HEK293 (cell line): ENCODE results near the gene METRNL.

Experiments used
- CTCF ChIA-PET: fragments of 350-600 bp; formaldehyde crosslinking; extraction: SDS; loops from one replicate; lab custom pipeline; 2021; ENCODE audit warnings: antibody characterized with exemption; lab: Yijun Ruan, JAX
- POLR2A ChIA-PET: fragments of 300-600 bp; formaldehyde crosslinking; extraction: SDS; loops from one replicate; lab custom pipeline; 2020; ENCODE audit warnings: antibody characterized with exemption, inconsistent platforms; lab: Yijun Ruan, JAX
- H3K27ac ChIP-seq: fragments of 200-500 bp; sonication (Bioruptor generic); 2 replicates; pipeline ENCODE4 v1.5.1; 2014; ENCODE audit warnings: low read depth, low read length, control low read depth, inconsistent platforms; ENCODE audit errors: extremely low read depth
- H3K36me3 ChIP-seq, 2 experiments: fragments of 200-500 bp in 1 of 2; sonication (Bioruptor generic) in 1 of 2; 1 replicate in 1 of 2; 2 replicates in 1 of 2; pipeline ENCODE4 v1.5.1; 2014 to 2017; ENCODE audit warnings: inconsistent platforms in 2 of 2, low read length in 2 of 2; ENCODE audit not compliant: control insufficient read depth in 2 of 2, insufficient read depth in 1 of 2
- H3K4me1 ChIP-seq: fragments of 200-500 bp; sonication (Bioruptor generic); 2 replicates; pipeline ENCODE4 v1.5.1; 2014; ENCODE audit warnings: mild to moderate bottlenecking, low read length, inconsistent platforms; ENCODE audit not compliant: control insufficient read depth, insufficient read depth
- H3K4me3 ChIP-seq: 2 replicates; pipeline ENCODE4 v1.5.1; 2011; ENCODE audit warnings: low read depth, mild to moderate bottlenecking, control low read depth, low read length, moderate library complexity
- H3K9me3 ChIP-seq: fragments of 200-500 bp; sonication (Bioruptor generic); 2 replicates; pipeline ENCODE4 v1.5.1; 2014; ENCODE audit warnings: low read depth, low read length, inconsistent platforms; ENCODE audit not compliant: control insufficient read depth, insufficient read depth
- KLF8 ChIP-seq: fragments of 450-650 bp; formaldehyde crosslinking; IDR thresholded peaks from 2 replicates; pipeline ENCODE4 v1.5.1; 2016; ENCODE audit warnings: missing biosample characterization, missing genetic modification characterization
- RBAK ChIP-seq: fragments of 450-650 bp; formaldehyde crosslinking; IDR thresholded peaks from 2 replicates; pipeline ENCODE4 v1.5.1; 2016; ENCODE audit warnings: missing biosample characterization, missing genetic modification characterization
- ZBTB17 ChIP-seq: fragments of 450-650 bp; formaldehyde crosslinking; IDR thresholded peaks from 2 replicates; pipeline ENCODE4 v1.5.1; 2016; ENCODE audit warnings: missing biosample characterization, missing genetic modification characterization
- ZNF223 ChIP-seq: fragments of 450-650 bp; formaldehyde crosslinking; IDR thresholded peaks from 2 replicates; pipeline ENCODE4 v1.5.1; 2016; ENCODE audit warnings: missing biosample characterization, missing genetic modification characterization
- ZNF747 ChIP-seq: fragments of 450-650 bp; formaldehyde crosslinking; IDR thresholded peaks from 2 replicates; pipeline ENCODE4 v1.5.1; 2016; ENCODE audit warnings: missing biosample characterization, missing genetic modification characterization
- TF ChIP-seq, protein P1 (sequence below): fragments of 450-650 bp; formaldehyde crosslinking; IDR thresholded peaks from 2 replicates; pipeline ENCODE4 v1.5.1; 2016; ENCODE audit warnings: missing biosample characterization, missing genetic modification characterization
- TF ChIP-seq, protein P2 (sequence below): fragments of 450-650 bp; formaldehyde crosslinking; IDR thresholded peaks from 2 replicates; pipeline ENCODE4 v1.5.1; 2016; ENCODE audit warnings: missing biosample characterization, missing genetic modification characterization, low read depth
- TF ChIP-seq, protein P3 (sequence below): fragments of 450-650 bp; formaldehyde crosslinking; IDR thresholded peaks from 2 replicates; pipeline ENCODE4 v1.5.1; 2016; ENCODE audit warnings: missing biosample characterization, missing genetic modification characterization
- TF ChIP-seq, protein P4 (sequence below): fragments of 450-650 bp; formaldehyde crosslinking; IDR thresholded peaks from 2 replicates; pipeline ENCODE4 v1.5.1; 2016; ENCODE audit warnings: missing biosample characterization, missing genetic modification characterization
- TF ChIP-seq, protein P5 (sequence below): fragments of 450-650 bp; formaldehyde crosslinking; IDR thresholded peaks from 2 replicates; pipeline ENCODE4 v1.5.1; 2016; ENCODE audit warnings: missing biosample characterization, missing genetic modification characterization
- TF ChIP-seq, protein P6 (sequence below): fragments of 450-650 bp; formaldehyde crosslinking; IDR thresholded peaks from 2 replicates; pipeline ENCODE4 v1.5.1; 2017; ENCODE audit warnings: missing biosample characterization, missing genetic modification characterization
- TF ChIP-seq, protein P7 (sequence below): fragments of 450-650 bp; IDR thresholded peaks from 2 replicates; pipeline ENCODE4 v1.5.1; 2018; ENCODE audit warnings: missing biosample characterization, mild to moderate bottlenecking, missing genetic modification characterization

The METRNL gene

DNA sequence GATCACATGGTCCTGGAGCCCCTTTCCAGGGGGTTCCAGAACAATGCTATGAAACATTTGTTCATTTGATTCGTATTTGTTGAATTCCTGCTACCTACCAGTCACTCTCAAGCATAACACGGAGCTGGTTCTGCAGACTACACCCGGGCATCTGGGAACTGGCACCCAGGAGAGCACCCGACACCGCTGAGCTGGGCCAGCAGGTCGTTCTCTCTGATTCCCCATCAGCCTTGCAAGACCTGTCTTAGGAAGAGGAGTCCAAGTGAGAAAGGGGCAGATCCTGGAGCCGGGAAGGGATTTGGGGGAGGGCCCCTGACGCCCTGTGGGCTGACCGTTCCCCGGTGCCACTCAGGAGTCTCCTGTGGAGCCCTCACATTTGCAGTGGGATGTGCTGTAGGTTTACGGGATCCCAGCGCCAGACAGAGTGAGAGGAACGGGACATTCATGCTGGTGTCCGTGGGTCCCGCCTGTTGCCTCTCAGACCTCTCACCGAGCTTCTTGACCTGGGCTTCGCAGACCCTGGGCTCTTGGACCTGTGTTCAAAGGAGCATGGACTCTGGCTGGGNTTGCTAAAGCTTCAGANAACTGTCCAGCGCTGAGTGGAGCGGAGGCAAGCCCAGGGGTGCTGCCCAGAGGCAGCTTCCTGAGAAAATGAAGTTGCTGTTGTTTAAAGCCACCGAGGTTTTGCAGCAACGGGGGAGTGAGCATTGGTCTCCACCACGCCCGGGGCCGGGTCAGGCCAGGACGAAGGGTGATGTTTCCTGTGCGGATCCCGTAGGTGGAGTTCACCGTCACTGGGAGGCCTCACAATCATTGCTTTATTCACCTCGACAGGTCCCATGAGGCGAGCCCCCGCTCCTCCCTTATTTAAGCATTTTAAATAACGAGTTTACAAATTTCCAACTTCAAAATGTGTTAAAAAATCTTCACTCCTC is 49.2 kb downstream of the METRNL start (continued):
- TF ChIP-seq, protein P1, sequence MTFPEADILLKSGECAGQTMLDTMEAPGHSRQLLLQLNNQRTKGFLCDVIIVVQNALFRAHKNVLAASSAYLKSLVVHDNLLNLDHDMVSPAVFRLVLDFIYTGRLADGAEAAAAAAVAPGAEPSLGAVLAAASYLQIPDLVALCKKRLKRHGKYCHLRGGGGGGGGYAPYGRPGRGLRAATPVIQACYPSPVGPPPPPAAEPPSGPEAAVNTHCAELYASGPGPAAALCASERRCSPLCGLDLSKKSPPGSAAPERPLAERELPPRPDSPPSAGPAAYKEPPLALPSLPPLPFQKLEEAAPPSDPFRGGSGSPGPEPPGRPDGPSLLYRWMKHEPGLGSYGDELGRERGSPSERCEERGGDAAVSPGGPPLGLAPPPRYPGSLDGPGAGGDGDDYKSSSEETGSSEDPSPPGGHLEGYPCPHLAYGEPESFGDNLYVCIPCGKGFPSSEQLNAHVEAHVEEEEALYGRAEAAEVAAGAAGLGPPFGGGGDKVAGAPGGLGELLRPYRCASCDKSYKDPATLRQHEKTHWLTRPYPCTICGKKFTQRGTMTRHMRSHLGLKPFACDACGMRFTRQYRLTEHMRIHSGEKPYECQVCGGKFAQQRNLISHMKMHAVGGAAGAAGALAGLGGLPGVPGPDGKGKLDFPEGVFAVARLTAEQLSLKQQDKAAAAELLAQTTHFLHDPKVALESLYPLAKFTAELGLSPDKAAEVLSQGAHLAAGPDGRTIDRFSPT (tag by site-specific recombination): no peak
- TF ChIP-seq KLF8 (no peak), RBAK (tag by site-specific recombination) (no peak), ZNF223 (tag by site-specific recombination) (no peak)
- TF ChIP-seq, protein P2, sequence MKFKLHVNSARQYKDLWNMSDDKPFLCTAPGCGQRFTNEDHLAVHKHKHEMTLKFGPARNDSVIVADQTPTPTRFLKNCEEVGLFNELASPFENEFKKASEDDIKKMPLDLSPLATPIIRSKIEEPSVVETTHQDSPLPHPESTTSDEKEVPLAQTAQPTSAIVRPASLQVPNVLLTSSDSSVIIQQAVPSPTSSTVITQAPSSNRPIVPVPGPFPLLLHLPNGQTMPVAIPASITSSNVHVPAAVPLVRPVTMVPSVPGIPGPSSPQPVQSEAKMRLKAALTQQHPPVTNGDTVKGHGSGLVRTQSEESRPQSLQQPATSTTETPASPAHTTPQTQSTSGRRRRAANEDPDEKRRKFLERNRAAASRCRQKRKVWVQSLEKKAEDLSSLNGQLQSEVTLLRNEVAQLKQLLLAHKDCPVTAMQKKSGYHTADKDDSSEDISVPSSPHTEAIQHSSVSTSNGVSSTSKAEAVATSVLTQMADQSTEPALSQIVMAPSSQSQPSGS (tag by site-specific recombination): no peak
- TF ChIP-seq, protein P3, sequence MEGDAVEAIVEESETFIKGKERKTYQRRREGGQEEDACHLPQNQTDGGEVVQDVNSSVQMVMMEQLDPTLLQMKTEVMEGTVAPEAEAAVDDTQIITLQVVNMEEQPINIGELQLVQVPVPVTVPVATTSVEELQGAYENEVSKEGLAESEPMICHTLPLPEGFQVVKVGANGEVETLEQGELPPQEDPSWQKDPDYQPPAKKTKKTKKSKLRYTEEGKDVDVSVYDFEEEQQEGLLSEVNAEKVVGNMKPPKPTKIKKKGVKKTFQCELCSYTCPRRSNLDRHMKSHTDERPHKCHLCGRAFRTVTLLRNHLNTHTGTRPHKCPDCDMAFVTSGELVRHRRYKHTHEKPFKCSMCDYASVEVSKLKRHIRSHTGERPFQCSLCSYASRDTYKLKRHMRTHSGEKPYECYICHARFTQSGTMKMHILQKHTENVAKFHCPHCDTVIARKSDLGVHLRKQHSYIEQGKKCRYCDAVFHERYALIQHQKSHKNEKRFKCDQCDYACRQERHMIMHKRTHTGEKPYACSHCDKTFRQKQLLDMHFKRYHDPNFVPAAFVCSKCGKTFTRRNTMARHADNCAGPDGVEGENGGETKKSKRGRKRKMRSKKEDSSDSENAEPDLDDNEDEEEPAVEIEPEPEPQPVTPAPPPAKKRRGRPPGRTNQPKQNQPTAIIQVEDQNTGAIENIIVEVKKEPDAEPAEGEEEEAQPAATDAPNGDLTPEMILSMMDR (tag by site-specific recombination): no peak
- TF ChIP-seq, protein P4, sequence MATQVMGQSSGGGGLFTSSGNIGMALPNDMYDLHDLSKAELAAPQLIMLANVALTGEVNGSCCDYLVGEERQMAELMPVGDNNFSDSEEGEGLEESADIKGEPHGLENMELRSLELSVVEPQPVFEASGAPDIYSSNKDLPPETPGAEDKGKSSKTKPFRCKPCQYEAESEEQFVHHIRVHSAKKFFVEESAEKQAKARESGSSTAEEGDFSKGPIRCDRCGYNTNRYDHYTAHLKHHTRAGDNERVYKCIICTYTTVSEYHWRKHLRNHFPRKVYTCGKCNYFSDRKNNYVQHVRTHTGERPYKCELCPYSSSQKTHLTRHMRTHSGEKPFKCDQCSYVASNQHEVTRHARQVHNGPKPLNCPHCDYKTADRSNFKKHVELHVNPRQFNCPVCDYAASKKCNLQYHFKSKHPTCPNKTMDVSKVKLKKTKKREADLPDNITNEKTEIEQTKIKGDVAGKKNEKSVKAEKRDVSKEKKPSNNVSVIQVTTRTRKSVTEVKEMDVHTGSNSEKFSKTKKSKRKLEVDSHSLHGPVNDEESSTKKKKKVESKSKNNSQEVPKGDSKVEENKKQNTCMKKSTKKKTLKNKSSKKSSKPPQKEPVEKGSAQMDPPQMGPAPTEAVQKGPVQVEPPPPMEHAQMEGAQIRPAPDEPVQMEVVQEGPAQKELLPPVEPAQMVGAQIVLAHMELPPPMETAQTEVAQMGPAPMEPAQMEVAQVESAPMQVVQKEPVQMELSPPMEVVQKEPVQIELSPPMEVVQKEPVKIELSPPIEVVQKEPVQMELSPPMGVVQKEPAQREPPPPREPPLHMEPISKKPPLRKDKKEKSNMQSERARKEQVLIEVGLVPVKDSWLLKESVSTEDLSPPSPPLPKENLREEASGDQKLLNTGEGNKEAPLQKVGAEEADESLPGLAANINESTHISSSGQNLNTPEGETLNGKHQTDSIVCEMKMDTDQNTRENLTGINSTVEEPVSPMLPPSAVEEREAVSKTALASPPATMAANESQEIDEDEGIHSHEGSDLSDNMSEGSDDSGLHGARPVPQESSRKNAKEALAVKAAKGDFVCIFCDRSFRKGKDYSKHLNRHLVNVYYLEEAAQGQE (tag by site-specific recombination): no peak

DNA sequence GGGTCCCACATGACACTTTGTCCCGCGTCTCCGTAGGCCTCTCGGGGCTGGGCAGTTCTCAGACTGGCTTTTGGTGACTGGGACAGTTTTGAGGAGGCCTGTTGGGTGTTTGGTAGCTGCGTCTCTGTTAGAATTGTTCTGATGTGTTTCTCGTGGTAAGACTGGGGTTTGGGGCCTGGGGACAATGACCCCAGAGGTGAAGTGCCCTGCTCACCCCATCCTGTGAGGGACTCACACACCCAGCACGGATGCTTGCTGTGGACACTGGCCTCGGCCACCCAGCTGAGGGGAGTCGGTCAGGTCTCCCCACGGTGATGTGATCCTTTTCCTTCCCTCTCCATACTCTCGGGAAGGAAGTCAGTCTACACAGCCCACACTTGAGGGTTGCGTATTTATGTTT is 50.3 kb downstream of the METRNL start:
- CTCF ChIA-PET: no interaction called here
- POLR2A ChIA-PET: no interaction called here
- no peak overlapping the region for H3K4me3 ChIP-seq
- TF ChIP-seq, protein P5, sequence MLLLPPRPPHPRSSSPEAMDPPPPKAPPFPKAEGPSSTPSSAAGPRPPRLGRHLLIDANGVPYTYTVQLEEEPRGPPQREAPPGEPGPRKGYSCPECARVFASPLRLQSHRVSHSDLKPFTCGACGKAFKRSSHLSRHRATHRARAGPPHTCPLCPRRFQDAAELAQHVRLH: no peak
- TF ChIP-seq ZBTB17 (tag by site-specific recombination) (no peak), ZNF747 (tag by site-specific recombination) (no peak)
- TF ChIP-seq, protein P6, sequence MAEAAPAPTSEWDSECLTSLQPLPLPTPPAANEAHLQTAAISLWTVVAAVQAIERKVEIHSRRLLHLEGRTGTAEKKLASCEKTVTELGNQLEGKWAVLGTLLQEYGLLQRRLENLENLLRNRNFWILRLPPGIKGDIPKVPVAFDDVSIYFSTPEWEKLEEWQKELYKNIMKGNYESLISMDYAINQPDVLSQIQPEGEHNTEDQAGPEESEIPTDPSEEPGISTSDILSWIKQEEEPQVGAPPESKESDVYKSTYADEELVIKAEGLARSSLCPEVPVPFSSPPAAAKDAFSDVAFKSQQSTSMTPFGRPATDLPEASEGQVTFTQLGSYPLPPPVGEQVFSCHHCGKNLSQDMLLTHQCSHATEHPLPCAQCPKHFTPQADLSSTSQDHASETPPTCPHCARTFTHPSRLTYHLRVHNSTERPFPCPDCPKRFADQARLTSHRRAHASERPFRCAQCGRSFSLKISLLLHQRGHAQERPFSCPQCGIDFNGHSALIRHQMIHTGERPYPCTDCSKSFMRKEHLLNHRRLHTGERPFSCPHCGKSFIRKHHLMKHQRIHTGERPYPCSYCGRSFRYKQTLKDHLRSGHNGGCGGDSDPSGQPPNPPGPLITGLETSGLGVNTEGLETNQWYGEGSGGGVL: no peak
- TF ChIP-seq, protein P7, sequence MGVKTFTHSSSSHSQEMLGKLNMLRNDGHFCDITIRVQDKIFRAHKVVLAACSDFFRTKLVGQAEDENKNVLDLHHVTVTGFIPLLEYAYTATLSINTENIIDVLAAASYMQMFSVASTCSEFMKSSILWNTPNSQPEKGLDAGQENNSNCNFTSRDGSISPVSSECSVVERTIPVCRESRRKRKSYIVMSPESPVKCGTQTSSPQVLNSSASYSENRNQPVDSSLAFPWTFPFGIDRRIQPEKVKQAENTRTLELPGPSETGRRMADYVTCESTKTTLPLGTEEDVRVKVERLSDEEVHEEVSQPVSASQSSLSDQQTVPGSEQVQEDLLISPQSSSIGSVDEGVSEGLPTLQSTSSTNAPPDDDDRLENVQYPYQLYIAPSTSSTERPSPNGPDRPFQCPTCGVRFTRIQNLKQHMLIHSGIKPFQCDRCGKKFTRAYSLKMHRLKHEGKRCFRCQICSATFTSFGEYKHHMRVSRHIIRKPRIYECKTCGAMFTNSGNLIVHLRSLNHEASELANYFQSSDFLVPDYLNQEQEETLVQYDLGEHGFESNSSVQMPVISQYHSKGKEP (tag by site-specific recombination): no peak
- H3K9me3 ChIP-seq: no peaks in the 10 kb centered on the region
- no peaks in the 10 kb centered on the region for H3K36me3 ChIP-seq
- no peak overlapping the region for H3K27ac ChIP-seq
- H3K4me1 ChIP-seq: no peaks in the 10 kb centered on the region
